Lung microvascular endothelial cell (primary cell): ENCODE data around the gene FRMPD4. TPM values are rescaled to one million over a fixed set of nuclear protein-coding genes. Genes with fewer than 3 reads are reported as not detected.
A peak's percentile ranks its signal among the peaks of the same experiment; 100 is the strongest.

Experiments
- DNase-seq, 2 donors: peaks; one replicate each; pipeline versions ENCODE4 v3.0.0 to v3.0.0-alpha.2; 2010; ENCODE audit warnings: low read depth in 2 of 2
- total RNA-seq: library from RNA; depleted of rRNA; stranded (reverse); fragments of >200 nt; gene quantifications from 2 replicates; pipeline ENCODE4 v1.2.1, GENCODE V29; 2014

FRMPD4 gene
- total RNA-seq, 1 donor from 2014 or later: not detected

- DNase-seq: no peak
These were observed 613.6 kb downstream of the FRMPD4 start for GRCh38 chrX:12751887-12752286.

DNA sequence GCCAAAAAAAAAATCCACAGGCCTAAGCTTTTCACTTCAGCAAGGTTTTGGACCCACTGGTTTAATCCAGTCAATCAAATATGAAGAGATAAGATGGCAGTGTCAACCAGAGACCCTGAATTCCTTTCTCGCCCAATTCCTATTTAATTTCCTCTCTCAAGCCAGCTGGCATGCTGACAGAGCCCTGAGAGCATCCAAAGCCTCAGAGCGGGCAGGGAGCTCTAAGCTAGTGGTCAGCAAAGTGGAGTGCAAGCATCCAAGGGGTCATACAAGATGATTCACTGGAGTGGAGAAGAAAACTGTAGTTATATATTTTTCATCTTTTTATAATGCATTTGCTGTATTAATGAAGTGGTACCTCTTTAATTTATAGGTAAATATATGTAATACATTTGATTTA, 615.1 kb downstream of the FRMPD4 start:
- no peak for DNase-seq

DNA sequence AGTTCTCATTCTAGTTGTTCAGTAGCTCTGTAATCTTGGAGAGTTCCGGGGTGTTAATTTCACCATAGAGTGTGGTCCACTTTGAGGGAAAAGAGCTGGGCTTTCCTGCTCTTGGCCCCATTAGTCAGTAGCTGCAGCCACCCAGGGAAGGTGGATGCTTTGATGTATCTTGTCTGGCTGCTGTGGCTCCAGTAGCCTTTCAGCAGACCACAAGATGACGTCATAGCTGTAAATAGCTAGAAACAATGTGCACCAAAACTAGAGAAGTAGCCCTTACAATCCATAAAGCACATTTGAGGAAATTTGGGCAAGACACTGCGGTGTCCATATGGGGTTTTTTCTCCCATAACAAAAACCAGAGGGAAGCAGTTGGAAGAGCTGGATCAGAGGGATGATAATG, 620.0 kb downstream of the FRMPD4 start:
- no peak for DNase-seq

GRCh38 chrX:12767856-12768255, 629.6 kb downstream of the FRMPD4 start:
- DNase-seq: peak in 1 of 2 donors; percentile 45

GRCh38 chrX:12768491-12768890, 630.2 kb downstream of the FRMPD4 start:
- no peak for DNase-seq

- peak; percentile 42 to 51 for DNase-seq
These were observed 632.2 kb downstream of the FRMPD4 start for GRCh38 chrX:12770440-12770839.

- DNase-seq: peak; percentile 59 to 71
These were observed 633.3 kb downstream of the FRMPD4 start for GRCh38 chrX:12771445-12772069.
